Keratinocyte (primary cell): ENCODE data around the gene FHIT. TPM values are rescaled to one million over a fixed set of nuclear protein-coding genes. Genes with fewer than 3 reads are reported as not detected.

Experiments used
- DNase-seq: peaks from one replicate; pipeline ENCODE4 v3.0.0-alpha.2; 2011; ENCODE audit warnings: low read depth, missing footprints, low spot score
- FAIRE-seq: peaks from 2 replicates; lab custom pipeline; 2011; peaks lifted over from hg19 to GRCh38; lab: Jason Lieb, UNC
- H2AFZ ChIP-seq: 2 replicates; pipeline ENCODE4 v1.6.0; 2012; ENCODE audit warnings: low read length, control low read depth, inconsistent platforms; ENCODE audit not compliant: control insufficient read depth
- H3K27ac ChIP-seq: 2 replicates; pipeline ENCODE4 v1.5.1; 2011; ENCODE audit warnings: low read length; ENCODE audit not compliant: control insufficient read depth, insufficient read depth
- H3K27me3 ChIP-seq: 3 replicates; pipeline ENCODE4 v1.6.0; 2011; ENCODE audit warnings: low read length; ENCODE audit not compliant: control insufficient read depth, insufficient read depth; ENCODE audit errors: extremely low read depth
- H3K36me3 ChIP-seq, 2 experiments: 2 replicates in 1 of 2; 3 replicates in 1 of 2; pipeline ENCODE4 v1.5.1; 2011; ENCODE audit warnings: low read length in 2 of 2, mild to moderate bottlenecking in 1 of 2; ENCODE audit not compliant: control insufficient read depth in 2 of 2, insufficient read depth in 2 of 2; ENCODE audit errors: extremely low read depth in 1 of 2
- H3K4me1 ChIP-seq: 3 replicates; pipeline ENCODE4 v1.5.1; 2011; ENCODE audit warnings: low read length; ENCODE audit not compliant: control insufficient read depth, insufficient read depth; ENCODE audit errors: extremely low read depth
- H3K4me2 ChIP-seq: 3 replicates; pipeline ENCODE4 v1.6.0; 2011; ENCODE audit warnings: low read depth, low read length; ENCODE audit not compliant: control insufficient read depth, insufficient read depth; ENCODE audit errors: extremely low read depth
- H3K4me3 ChIP-seq, 3 experiments: fragments of 200-600 bp in 1 of 3; sonication (generic) in 1 of 3; 2 replicates in 2 of 3; 3 replicates in 1 of 3; pipeline ENCODE4 v1.5.1; 2011 to 2016; ENCODE audit warnings: low read length in 3 of 3, mild to moderate bottlenecking in 3 of 3, control low read depth in 2 of 3, inconsistent platforms in 1 of 3, low read depth in 1 of 3, mixed read lengths in 1 of 3, mixed run types in 1 of 3, moderate library complexity in 1 of 3; ENCODE audit not compliant: control insufficient read depth in 2 of 3, insufficient read depth in 2 of 3; ENCODE audit errors: extremely low read depth in 1 of 3
- H3K79me2 ChIP-seq: 2 replicates; pipeline ENCODE4 v1.6.0; 2012; ENCODE audit warnings: low read length; ENCODE audit not compliant: control insufficient read depth, insufficient read depth
- H3K9ac ChIP-seq: 3 replicates; pipeline ENCODE4 v1.6.0; 2011; ENCODE audit warnings: low read length; ENCODE audit not compliant: control insufficient read depth, insufficient read depth; ENCODE audit errors: extremely low read depth
- H3K9me1 ChIP-seq: 3 replicates; pipeline ENCODE4 v1.6.0; 2011; ENCODE audit warnings: low read length; ENCODE audit not compliant: control insufficient read depth, insufficient read depth; ENCODE audit errors: extremely low read depth
- H3K9me3 ChIP-seq: 2 replicates; pipeline ENCODE4 v1.5.1; 2012; ENCODE audit warnings: low read depth, low read length; ENCODE audit not compliant: control insufficient read depth
- H4K20me1 ChIP-seq: 3 replicates; pipeline ENCODE4 v1.6.0; 2011; ENCODE audit warnings: low read length; ENCODE audit not compliant: control insufficient read depth, insufficient read depth; ENCODE audit errors: extremely low read depth
- EZH2 ChIP-seq: IDR thresholded peaks from one replicate; pipeline ENCODE4 v1.6.1; 2012; ENCODE audit warnings: inconsistent platforms, mild to moderate bottlenecking, low read length, moderate library complexity
- dilution Hi-C: fragments of 300-500 bp; cut with MboI; formaldehyde crosslinking; loops from one replicate; pipeline ENCODE4 v1.7.0; 2020; ENCODE audit warnings: low sequenced_read_pairs; ENCODE audit not compliant: extremely low pct_ligation_motif_present
- polyA plus RNA-seq, 5 experiments: library from polyadenylated mRNA; depleted of rRNA in 3 of 5; stranded (reverse) in 3 of 5; stranded (forward) in 1 of 5; unstranded in 1 of 5; fragments of >200 nt; gene quantifications; 1 replicate in 1 of 5; 2 replicates in 3 of 5; 3 replicates in 1 of 5; pipeline versions ENCODE4 v1.2.1 to v1.2.3, GENCODE V29; 2011 to 2012; ENCODE audit warnings: missing spikeins in 2 of 5, low read depth in 1 of 5, low replicate concordance in 1 of 5
- TF ChIP-seq, protein P1 (sequence below), 3 experiments: IDR thresholded peaks in 1 of 3; conservative IDR thresholded peaks in 1 of 3; optimal IDR thresholded peaks in 1 of 3; 2 replicates in 2 of 3; 3 replicates in 1 of 3; pipeline versions ENCODE3 to v1.5.1; 2011; ENCODE audit warnings: low read length in 3 of 3, mild to moderate bottlenecking in 3 of 3, moderate library complexity in 2 of 3, control low read depth in 1 of 3, inconsistent platforms in 1 of 3; ENCODE audit not compliant: insufficient read depth in 2 of 3; ENCODE audit errors: extremely low read depth in 1 of 3

Gene FHIT
- polyA plus RNA-seq, 1 donor (not counting 4 experiments of a cell fraction or from before 2014, with no cell fraction given) = 2.2 TPM

DNA sequence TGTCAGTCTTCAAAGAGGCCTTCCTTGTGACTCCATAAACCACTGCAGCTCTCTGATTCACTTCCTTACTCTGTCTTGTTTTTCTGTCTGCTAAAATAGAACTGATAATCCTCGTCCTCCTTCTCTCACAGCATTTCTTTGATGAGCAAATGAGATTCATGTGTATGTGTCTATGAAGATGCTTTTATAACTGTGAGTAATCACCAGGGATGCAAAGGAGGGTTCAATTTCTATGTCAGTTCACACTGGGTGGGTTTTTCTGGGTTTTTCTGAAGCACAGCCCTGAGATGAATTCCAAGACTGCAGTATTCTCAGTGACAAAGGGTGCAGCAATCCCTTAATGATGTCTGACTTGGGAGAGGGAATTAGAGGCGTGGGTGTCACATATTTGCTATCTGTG lies 1454.8 kb downstream of the FHIT start:
- Histone ChIP-seq H3K4me1 (no peaks in the 10 kb centered on the region), H3K9me1 (no peaks in the 10 kb centered on the region), H3K79me2 (no peaks in the 10 kb centered on the region), H3K4me2 (no peak overlapping the region), H4K20me1 (no peaks in the 10 kb centered on the region), H3K9me3 (no peaks in the 10 kb centered on the region), H3K27ac (no peak overlapping the region), H3K36me3 (no peaks in the 10 kb centered on the region), H3K9ac (no peak overlapping the region), H2AFZ (no peak overlapping the region), H3K4me3 (no peak overlapping the region), H3K27me3 (no peaks in the 10 kb centered on the region)
- dilution Hi-C loops = no loop called here
- DNase-seq (no peak), FAIRE-seq (no peak)
- TF ChIP-seq, protein P1, sequence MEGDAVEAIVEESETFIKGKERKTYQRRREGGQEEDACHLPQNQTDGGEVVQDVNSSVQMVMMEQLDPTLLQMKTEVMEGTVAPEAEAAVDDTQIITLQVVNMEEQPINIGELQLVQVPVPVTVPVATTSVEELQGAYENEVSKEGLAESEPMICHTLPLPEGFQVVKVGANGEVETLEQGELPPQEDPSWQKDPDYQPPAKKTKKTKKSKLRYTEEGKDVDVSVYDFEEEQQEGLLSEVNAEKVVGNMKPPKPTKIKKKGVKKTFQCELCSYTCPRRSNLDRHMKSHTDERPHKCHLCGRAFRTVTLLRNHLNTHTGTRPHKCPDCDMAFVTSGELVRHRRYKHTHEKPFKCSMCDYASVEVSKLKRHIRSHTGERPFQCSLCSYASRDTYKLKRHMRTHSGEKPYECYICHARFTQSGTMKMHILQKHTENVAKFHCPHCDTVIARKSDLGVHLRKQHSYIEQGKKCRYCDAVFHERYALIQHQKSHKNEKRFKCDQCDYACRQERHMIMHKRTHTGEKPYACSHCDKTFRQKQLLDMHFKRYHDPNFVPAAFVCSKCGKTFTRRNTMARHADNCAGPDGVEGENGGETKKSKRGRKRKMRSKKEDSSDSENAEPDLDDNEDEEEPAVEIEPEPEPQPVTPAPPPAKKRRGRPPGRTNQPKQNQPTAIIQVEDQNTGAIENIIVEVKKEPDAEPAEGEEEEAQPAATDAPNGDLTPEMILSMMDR (optimal IDR thresholded peaks at IDR 0.05 in 1 of 3, IDR thresholded peaks at IDR 0.05 in 1 of 3, conservative IDR thresholded peaks at IDR 0.05 in 1 of 3; ENCODE audit: extremely low read depth in 1 of 3, insufficient read depth in 2 of 3, low read length in 3 of 3) = no peak
- no peak for TF ChIP-seq EZH2

DNA sequence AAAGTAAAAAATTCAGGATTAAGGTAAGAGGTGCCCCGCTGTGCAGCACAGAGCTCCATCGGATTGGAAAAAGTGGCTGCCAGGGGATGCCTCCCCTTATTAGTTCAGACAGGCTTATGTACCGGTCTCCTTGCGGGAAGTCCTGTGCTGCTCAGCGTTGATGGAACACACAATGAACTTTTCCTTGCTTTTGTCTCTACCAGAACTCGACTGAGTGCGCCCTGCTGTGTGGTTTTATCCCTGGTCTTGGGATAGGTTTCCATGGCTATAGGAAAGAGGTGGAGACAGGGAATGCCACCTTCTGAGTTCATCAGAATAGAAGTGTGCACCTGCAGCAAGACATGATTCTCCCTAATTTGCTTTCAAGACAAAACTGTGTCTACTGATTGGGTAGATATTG lies 1455.5 kb downstream of the FHIT start:
- H3K4me1 ChIP-seq = no peaks in the 10 kb centered on the region
- no peak for FAIRE-seq
- no peak overlapping the region for H3K27ac ChIP-seq
- no peak for TF ChIP-seq EZH2
- no peak overlapping the region for H3K4me3 ChIP-seq
- no peak overlapping the region for H3K4me2 ChIP-seq
- H4K20me1 ChIP-seq = no peaks in the 10 kb centered on the region
- H3K9me3 ChIP-seq = no peaks in the 10 kb centered on the region
- no peak overlapping the region for H2AFZ ChIP-seq
- no peaks in the 10 kb centered on the region for H3K79me2 ChIP-seq
- H3K9ac ChIP-seq = no peak overlapping the region
- H3K27me3 ChIP-seq = no peaks in the 10 kb centered on the region
- no peaks in the 10 kb centered on the region for H3K36me3 ChIP-seq
- H3K9me1 ChIP-seq = no peaks in the 10 kb centered on the region
- DNase-seq = no peak
- dilution Hi-C loops = no loop called here

DNA sequence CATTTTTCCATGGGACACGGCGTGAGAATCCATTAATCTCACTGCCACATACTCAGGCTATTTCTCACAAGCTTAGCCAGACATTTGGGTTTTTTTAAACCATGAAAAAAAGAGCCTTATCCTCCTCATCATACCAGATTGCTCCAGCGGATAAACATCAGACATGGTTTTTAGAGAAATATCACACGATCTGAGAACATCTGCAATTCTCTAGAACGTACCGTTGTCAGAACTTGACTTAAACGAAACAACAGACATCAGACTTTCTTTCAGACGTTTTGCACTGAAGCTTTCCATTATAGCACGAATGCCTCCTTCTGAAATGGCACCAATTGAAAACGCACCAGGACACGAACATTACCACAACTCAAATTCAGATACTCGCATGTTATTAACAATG lies 1457.3 kb downstream of the FHIT start:
- Histone ChIP-seq H3K79me2 (no peaks in the 10 kb centered on the region), H4K20me1 (no peaks in the 10 kb centered on the region), H3K9ac (no peak overlapping the region), H2AFZ (no peak overlapping the region), H3K36me3 (no peaks in the 10 kb centered on the region), H3K9me1 (no peaks in the 10 kb centered on the region), H3K9me3 (no peaks in the 10 kb centered on the region), H3K4me2 (no peak overlapping the region), H3K27me3 (no peaks in the 10 kb centered on the region), H3K27ac (no peak overlapping the region), H3K4me1 (no peaks in the 10 kb centered on the region), H3K4me3 (no peak overlapping the region)
- DNase-seq (no peak), FAIRE-seq (no peak)
- TF ChIP-seq EZH2 = no peak
- TF ChIP-seq, protein P1 (optimal IDR thresholded peaks at IDR 0.05 in 1 of 3, IDR thresholded peaks at IDR 0.05 in 1 of 3, conservative IDR thresholded peaks at IDR 0.05 in 1 of 3; ENCODE audit: extremely low read depth in 1 of 3, insufficient read depth in 2 of 3, low read length in 3 of 3) = no peak
- dilution Hi-C loops = no loop called here
